ENCODE data around the gene PCDHGB7. TPM values are rescaled to one million over a fixed set of nuclear protein-coding genes. Genes with fewer than 3 reads are reported as not detected.
"Not testable (repeated sequence)": the region's sequence is repeated elsewhere in the genome, so short reads cannot be mapped to it uniquely, and the experiment has no call there.

Gene PCDHGB7
- total and polyA plus RNA-seq, 2 donors (not counting 1 experiment from before 2014, with no cell fraction given) = 0.12 to 2.2 TPM

DNA sequence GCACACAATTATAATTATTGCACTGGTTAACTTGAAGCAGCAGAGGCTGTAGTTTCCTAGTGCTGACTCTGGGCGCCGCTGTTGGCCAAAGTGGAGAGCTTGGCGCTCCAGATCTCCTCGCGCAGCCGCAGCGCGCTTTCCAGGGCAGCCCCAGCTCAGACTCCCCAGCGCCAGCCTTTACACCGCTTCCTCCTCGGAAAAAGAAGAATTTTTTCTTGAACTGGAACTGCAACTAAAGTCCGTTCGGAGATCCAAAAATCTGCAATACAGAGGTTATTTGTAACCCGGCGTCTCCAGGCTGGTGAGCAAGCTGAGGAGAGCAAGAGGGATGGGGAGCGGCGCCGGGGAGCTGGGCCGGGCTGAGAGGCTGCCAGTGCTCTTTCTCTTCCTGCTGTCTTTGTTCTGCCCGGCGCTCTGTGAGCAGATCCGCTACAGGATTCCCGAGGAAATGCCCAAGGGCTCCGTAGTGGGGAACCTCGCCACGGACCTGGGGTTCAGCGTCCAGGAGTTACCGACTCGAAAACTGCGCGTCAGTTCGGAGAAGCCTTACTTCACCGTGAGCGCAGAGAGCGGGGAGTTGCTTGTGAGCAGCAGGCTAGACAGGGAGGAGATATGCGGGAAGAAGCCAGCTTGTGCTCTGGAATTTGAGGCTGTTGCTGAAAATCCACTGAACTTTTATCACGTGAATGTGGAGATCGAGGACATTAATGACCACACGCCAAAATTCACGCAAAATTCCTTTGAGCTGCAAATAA, 29.7 kb upstream of the PCDHGB7 start, which contains the start of gene PCDHGB4:
TSS of gene PCDHGB4 (plus strand) at position 142 of the 755 bp plus-strand sequence. CDS start at position 329, 187 bp downstream.
- 55% methylated on average over 11 of the region's 40 CpGs for WGBS (ENCODE audit: insufficient coverage)
- CTCF ChIA-PET = interaction anchor here (1.1 to 1.3 kb wide), 2 partner anchors 26 to 176 kb away, joined by 3 to 4 read pairs; partner anchors contain the start of gene PCDHGA10
- Histone ChIP-seq H3K9me3 (ENCODE audit: control extremely low read depth in 1 of 3, control insufficient read depth in 2 of 3, insufficient read depth in 1 of 3, low read length in 2 of 3) (peaks cover 6 to 48% (median 27%) of the 10 kb centered on the region in 3 donors), H3K27me3 (replicated peaks in 1 of 4; ENCODE audit: control extremely low read depth in 1 of 4, control insufficient read depth in 3 of 4, insufficient read depth in 4 of 4, low read length in 3 of 4) (peaks cover 0 to 60% (median 39%) of the 10 kb centered on the region in 4 experiments)
- H3K9ac ChIP-seq (ENCODE audit: low read length); H3K4me1 ChIP-seq (ENCODE audit: control insufficient read depth in 2 of 2, insufficient read depth in 2 of 2, low read length in 2 of 2); H3K79me2 ChIP-seq (ENCODE audit: control insufficient read depth, insufficient read depth, low read length); POLR2A ChIA-PET; H3K4me1 Mint-ChIP-seq; H2AFZ ChIP-seq (ENCODE audit: insufficient read depth, low read depth, low read length, poor library complexity, severe bottlenecking); intact Hi-C loops (cut with micrococcal nuclease); H3K27ac Mint-ChIP-seq; H3K27ac ChIP-seq (ENCODE audit: low read length in 2 of 2); H3K4me3 ChIP-seq (ENCODE audit: control extremely low read depth in 1 of 5, extremely low read depth in 1 of 5, insufficient read depth in 1 of 5, low read depth in 2 of 5, low read length in 4 of 5); H3K36me3 ChIP-seq (replicated peaks in 1 of 2; ENCODE audit: control extremely low read depth in 1 of 2, control insufficient read depth in 1 of 2, extremely low read depth in 1 of 2, insufficient read depth in 2 of 2, low read length in 1 of 2); H3K9me3 Mint-ChIP-seq (ENCODE audit: insufficient read depth); H3K4me2 ChIP-seq (replicated peaks; ENCODE audit: low read depth, low read length, poor library complexity, severe bottlenecking); H4K20me1 ChIP-seq (ENCODE audit: control insufficient read depth, insufficient read depth, low read length, poor library complexity, severe bottlenecking): not testable (repeated sequence)
- peak within 1 kb of the TSS; percentile 45 for H3K4me3 Mint-ChIP-seq
- H3K27me3 Mint-ChIP-seq = peaks cover 64% of the 10 kb centered on the region
- ATAC-seq (ENCODE audit: low read depth) (peak; percentile 65), DNase-seq (peak; percentile 8)
- TF ChIP-seq, protein P1, sequence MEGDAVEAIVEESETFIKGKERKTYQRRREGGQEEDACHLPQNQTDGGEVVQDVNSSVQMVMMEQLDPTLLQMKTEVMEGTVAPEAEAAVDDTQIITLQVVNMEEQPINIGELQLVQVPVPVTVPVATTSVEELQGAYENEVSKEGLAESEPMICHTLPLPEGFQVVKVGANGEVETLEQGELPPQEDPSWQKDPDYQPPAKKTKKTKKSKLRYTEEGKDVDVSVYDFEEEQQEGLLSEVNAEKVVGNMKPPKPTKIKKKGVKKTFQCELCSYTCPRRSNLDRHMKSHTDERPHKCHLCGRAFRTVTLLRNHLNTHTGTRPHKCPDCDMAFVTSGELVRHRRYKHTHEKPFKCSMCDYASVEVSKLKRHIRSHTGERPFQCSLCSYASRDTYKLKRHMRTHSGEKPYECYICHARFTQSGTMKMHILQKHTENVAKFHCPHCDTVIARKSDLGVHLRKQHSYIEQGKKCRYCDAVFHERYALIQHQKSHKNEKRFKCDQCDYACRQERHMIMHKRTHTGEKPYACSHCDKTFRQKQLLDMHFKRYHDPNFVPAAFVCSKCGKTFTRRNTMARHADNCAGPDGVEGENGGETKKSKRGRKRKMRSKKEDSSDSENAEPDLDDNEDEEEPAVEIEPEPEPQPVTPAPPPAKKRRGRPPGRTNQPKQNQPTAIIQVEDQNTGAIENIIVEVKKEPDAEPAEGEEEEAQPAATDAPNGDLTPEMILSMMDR (IDR thresholded peaks at IDR 0.05) = peak; percentile 24

- no peak overlapping the region for H3K27ac Mint-ChIP-seq
- Histone ChIP-seq H3K27me3 (replicated peaks in 1 of 4; ENCODE audit: control extremely low read depth in 1 of 4, control insufficient read depth in 3 of 4, insufficient read depth in 4 of 4, low read length in 3 of 4) (peaks cover 0 to 60% (median 38%) of the 10 kb centered on the region in 4 experiments), H4K20me1 (ENCODE audit: control insufficient read depth, insufficient read depth, low read length, poor library complexity, severe bottlenecking) (no peaks in the 10 kb centered on the region), H2AFZ (ENCODE audit: insufficient read depth, low read depth, low read length, poor library complexity, severe bottlenecking) (no peak overlapping the region), H3K79me2 (ENCODE audit: control insufficient read depth, insufficient read depth, low read length) (no peaks in the 10 kb centered on the region), H3K27ac (ENCODE audit: low read length in 2 of 2) (no peak overlapping the region), H3K9me3 (ENCODE audit: control extremely low read depth in 1 of 3, control insufficient read depth in 2 of 3, insufficient read depth in 1 of 3, low read length in 2 of 3) (peaks cover 5 to 48% (median 31%) of the 10 kb centered on the region in 3 donors), H3K36me3 (replicated peaks in 1 of 2; ENCODE audit: control extremely low read depth in 1 of 2, control insufficient read depth in 1 of 2, extremely low read depth in 1 of 2, insufficient read depth in 2 of 2, low read length in 1 of 2) (no peaks in the 10 kb centered on the region), H3K4me2 (replicated peaks; ENCODE audit: low read depth, low read length, poor library complexity, severe bottlenecking) (no peak overlapping the region), H3K4me3 (ENCODE audit: control extremely low read depth in 1 of 5, extremely low read depth in 1 of 5, insufficient read depth in 1 of 5, low read depth in 2 of 5, low read length in 4 of 5) (no peak overlapping the region), H3K9ac (ENCODE audit: low read length) (no peak overlapping the region), H3K4me1 (ENCODE audit: control insufficient read depth in 2 of 2, insufficient read depth in 2 of 2, low read length in 2 of 2) (no peaks in the 10 kb centered on the region)
- ATAC-seq (ENCODE audit: low read depth) (no peak), DNase-seq (no peak)
- POLR2A ChIA-PET = no interaction called here
- CTCF ChIA-PET = no interaction called here
- 80% methylated on average over 2 of the region's 10 CpGs for WGBS (ENCODE audit: insufficient coverage)
- TF ChIP-seq, protein P1 (IDR thresholded peaks at IDR 0.05) = no peak
- no peak for TF ChIP-seq EZH2 (IDR thresholded peaks at IDR 0.05; ENCODE audit: borderline replicate concordance, insufficient read depth, low read depth, low read length, poor library complexity, severe bottlenecking)
- intact Hi-C loops (cut with micrococcal nuclease) = no loop called here
- H3K4me1 Mint-ChIP-seq = peaks cover 3% of the 10 kb centered on the region
- peaks cover 11% of the 10 kb centered on the region for H3K9me3 Mint-ChIP-seq (ENCODE audit: insufficient read depth)
- peaks cover 64% of the 10 kb centered on the region for H3K27me3 Mint-ChIP-seq
- H3K4me3 Mint-ChIP-seq = no peak overlapping the region
These were observed 28.8 kb upstream of the PCDHGB7 start for GRCh38 chr5:141388661-141389060.

Measured in B cell (primary cell).